NCI-H345 treated with DMSO at 0.1 percent for 48 hours (cell line): ENCODE results near the gene ADCY1.
"Not testable (repeated sequence)": the region's sequence is repeated elsewhere in the genome, so short reads cannot be mapped to it uniquely, and the experiment has no call there.

Experiments
- DNase-seq: peaks from one replicate; lab custom pipeline; 2025; ENCODE audit not compliant: unreplicated experiment; lab: John Stamatoyannopoulos, UW

Gene ADCY1

DNA sequence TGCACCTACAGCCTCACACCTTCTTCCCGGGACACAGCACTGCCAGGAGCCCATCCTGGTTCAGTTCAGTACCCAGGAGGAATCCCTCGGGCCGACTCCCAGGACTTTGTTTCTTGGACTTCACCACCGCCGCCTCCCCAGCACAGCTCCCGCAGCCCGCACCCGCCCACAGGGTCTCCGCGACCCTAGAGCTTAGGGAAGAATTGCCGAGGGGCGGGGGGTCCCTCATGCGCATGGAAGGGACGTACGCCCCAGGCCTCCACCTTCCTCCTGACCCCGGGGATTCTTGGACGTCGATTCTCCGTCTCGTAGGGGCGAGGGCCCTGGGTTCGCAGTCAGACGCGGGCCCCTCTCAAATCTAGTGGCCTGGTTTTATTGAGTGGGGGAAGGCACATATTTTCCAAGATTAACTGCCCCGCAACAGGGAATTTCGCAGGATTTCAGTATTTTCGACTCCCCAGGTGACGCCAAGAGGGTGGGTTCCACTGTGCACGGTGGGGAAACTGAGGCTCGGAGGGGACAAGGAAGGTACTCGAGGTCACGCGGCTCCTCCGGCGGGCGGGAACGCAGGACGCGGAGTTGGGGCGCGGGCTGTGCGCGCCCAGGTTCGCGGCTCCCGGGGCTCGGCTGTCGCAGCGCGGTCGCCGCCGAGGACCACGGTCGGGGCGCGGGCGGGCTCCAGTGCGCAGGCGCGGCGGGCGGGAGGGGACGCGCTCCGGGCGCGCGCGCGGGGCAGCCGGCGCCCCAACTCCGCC lies at the start of gene ADCY1:
TSS of gene ADCY1 (plus strand) at position 708 of the 755 bp plus-strand sequence. CDS start 176 bp downstream, outside the sequence.
- no peak for DNase-seq

DNA sequence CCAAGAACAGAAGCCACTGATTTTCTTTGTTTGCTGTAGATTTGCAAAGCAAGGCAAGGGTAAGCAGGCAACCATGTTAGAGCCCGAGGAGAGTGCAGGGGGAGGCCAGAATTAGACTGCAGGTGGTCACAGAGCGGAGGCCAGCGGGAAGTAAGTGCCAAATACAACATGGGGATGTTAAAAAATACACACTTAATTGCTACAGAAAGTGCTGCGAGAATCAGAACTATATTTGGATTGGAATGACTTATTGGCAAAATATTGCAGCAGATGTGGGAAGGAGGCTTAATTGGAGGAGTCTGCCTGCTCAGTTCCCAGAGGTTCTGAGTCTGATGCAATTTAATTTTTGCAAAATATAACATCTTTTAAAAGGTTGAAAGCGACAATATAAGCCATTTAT lies 49.7 kb upstream of the ADCY1 start:
- DNase-seq: no peak

DNA sequence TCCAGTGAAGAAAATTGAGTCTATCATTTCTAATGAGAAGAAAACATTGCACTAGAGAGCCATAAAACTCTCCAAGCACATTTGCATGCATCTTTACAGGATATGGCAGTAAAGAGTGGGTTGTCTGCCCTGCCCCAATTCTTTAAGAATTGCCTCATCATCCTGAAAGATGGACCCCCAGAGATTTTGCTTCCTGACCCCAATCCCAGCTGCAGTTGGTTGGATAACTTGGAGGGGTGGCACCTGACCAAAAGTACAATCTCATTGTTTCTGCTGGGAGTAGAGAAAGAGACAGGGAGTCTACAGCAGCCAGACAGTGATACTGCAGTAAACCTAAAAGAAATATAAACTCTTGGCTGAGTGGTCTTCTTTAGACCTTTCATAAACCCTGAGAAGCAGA lies 49.1 kb upstream of the ADCY1 start:
- no peak for DNase-seq

DNA sequence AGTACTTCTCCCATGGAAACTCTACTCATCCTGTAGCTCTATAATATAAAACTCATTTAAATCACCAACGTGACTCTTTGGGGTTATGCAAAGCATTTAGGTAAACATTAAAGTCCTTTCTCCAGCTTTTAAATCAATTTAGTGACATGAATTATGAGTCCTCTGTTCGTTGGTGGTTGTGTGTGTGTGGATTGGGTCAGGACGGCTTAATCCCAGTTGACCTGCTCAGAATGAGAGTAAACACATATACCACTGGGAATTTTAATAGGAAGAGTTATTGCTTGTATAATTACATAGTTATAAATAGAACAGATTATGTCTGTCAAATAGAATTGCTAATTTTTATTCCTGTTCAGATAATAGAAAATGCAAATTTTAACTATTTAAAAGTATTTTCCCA lies 30.7 kb upstream of the ADCY1 start:
- no peak for DNase-seq

DNA sequence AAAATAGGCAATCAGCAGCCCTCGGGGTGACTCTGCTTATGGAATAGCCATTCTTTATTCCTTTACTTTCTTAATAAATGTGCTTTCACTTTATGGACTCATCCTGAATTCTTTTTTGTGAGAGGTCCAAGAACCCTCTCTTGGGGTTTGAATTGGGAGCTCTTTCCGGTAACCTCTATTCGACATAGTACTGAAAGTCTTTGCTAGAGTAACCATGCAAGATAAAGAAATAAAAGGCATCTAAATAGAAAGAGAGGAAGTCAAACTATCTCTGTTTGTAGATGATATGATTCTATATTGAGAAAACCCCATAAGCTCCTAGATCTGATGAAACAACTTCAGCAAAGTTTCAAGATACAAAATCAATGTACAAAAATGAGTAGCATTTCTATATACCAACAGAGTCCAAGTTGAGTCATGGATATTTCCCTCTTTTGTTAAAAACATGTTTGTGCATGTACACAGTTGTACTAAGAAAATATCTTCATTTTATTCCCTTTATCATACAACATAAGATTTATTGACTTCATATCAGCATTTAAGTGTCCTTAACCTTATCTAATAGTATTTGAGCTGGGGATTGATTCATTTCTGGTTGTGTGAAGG lies 29.0 kb upstream of the ADCY1 start:
- DNase-seq: not testable (repeated sequence)

DNA sequence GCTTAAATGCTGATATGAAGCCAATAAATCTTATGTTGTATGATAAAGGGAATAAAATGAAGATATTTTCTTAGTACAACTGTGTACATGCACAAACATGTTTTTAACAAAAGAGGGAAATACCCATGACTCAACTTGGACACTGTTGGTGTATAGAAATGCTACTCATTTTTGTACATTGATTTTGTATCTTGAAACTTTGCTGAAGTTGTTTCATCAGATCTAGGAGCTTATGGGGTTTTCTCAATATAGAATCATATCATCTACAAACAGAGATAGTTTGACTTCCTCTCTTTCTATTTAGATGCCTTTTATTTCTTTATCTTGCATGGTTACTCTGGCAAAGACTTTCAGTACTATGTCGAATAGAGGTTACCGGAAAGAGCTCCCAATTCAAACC lies 25.3 kb upstream of the ADCY1 start:
- DNase-seq: not testable (repeated sequence)

DNA sequence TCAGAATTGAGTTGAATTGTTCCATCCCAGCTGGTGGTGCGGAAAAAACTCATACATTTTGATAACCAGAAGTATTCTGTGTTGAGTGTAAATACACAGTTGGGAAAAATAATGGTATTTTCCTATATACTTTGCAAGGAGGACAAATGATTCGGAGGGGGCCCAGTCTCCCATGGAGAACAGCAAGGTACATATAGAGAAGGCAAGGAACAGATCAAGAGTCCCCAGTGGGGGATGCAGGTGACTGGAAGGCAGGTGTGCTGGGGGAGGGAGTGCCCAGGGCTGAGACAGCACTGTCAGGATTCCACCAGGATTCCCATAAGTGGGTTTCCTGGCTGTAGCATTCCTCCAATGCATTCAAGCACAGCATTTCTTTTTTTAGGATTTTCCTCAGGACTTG lies 10.8 kb upstream of the ADCY1 start:
- no peak for DNase-seq

DNA sequence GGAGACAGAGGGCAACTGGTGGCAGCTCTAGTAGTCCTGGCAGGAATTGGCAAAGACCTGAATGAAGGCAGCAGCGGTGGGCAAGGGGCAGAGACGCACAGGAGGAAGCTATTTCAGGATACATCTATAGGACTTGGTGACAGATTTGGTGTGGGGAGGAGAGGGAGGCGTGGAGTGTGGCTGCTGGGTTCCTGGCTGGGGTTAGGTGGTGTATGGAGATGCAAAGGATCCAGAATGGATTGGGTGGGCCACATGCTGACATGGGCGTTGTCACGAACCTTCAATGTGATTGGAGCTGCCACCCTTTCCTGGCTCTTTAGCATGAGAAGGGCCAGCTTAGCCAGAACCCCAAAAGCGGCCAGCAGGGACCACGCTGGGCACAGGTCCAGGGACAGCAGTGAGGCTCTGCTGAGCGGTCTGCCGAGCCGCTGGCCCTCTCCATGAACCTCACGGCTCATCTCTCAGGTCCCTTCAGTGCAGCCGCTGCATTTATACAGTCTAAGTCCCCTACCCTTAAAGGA lies 10.2 kb upstream of the ADCY1 start:
- no peak for DNase-seq

DNA sequence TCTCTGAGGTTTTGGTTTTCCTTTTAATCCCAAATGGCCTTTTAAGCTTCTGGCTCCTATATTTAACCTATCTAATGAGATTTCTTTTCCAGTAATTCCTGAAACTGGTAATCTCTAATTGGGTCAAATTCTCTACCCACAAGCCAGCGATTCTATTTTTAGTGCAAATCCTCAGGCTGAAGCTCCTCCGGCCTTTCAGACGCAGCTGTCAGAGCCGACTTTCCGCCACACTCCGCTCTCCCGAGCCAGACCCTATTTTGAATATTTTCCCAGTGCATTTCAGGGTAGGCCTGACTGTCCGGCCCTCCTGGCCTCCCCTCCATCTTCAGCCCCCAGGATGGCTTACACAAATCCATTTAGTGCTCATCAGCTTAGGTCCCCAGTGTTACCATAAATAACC lies 9.7 kb upstream of the ADCY1 start:
- DNase-seq: no peak

DNA sequence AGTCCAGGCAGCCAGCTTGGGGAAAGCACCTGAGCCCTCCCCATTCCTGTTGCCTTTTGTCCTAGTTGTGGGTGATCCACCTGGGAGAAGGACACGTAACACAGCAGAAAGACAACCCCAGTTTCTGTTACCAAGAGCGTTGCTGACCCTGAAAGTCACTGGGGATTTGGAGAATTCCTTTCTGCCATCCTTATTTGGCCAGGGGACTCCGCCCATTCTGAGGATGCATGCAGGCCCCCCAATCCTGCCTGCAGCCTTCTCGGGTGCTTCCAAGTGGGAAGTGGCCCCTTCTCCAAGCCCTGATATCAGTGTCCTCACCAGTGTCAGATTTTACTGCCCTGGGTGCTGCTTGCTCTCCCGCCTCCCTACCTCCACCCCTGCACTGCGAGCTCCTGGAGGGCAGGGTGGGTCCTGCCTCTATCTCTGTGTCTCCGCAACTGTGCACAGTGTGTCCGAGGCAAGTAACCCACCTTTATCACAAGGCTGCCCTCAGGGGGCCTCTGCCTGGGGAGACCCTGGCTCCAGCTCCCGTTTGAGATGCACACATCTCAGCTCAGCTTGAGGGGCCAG lies 9.2 kb upstream of the ADCY1 start:
- no peak for DNase-seq

DNA sequence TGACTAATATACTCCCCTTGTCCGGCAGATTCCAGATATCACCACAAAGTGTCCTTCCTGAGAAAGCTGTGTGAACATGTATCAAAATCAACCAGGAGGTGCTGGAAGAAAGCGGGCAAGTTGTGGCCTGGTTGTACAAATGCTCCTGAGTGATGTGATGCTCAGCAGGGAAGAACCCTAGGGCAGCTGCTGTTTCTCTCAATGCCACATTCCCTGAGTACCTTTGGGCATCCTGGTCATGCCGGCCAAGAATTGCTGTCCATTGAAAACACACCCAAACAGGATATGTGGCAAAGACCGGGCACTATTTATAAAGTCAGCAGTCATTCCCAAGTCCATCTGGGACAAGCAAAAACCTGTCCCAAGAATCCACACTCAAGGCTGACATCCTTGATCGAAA lies 7.8 kb upstream of the ADCY1 start:
- DNase-seq: no peak

DNA sequence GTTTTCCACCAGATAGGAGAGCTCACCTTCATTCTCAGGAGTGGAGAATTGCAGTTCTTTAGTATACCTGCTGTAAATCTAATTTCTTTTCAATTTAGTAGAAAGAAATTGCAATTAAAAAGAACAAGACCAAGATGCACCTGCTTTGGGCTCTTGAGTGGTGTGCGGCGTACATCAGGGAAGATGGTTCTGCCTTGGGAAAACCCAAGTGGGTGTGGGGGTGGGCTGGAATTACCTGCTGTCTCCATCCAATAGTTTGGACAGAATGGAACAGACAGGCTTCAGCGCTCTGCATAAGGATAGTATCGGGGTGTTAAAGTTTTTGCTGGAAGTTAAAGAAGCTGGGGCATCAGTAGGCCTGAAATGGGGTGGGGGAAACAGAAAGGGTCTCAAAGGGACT lies 7.2 kb upstream of the ADCY1 start:
- DNase-seq: no peak

DNA sequence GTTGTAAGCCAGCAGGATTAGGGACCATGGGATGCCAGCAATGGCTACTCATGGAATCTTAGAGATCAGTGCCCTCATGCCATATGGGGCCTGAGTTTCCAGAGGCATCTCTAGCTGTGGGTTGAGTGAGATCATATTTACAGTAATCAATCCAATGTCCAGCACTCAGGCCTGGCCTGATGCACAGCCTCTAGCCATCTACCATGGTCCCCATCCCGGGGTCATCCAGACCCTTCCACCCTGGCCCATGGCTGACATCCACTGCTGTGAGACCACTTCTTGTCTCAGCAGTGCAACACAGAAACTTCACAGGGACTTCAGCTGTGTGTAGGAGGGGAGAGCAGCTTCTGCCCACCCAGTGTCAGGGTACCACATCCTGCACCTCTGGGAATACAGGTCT lies 6.5 kb upstream of the ADCY1 start:
- DNase-seq: no peak

DNA sequence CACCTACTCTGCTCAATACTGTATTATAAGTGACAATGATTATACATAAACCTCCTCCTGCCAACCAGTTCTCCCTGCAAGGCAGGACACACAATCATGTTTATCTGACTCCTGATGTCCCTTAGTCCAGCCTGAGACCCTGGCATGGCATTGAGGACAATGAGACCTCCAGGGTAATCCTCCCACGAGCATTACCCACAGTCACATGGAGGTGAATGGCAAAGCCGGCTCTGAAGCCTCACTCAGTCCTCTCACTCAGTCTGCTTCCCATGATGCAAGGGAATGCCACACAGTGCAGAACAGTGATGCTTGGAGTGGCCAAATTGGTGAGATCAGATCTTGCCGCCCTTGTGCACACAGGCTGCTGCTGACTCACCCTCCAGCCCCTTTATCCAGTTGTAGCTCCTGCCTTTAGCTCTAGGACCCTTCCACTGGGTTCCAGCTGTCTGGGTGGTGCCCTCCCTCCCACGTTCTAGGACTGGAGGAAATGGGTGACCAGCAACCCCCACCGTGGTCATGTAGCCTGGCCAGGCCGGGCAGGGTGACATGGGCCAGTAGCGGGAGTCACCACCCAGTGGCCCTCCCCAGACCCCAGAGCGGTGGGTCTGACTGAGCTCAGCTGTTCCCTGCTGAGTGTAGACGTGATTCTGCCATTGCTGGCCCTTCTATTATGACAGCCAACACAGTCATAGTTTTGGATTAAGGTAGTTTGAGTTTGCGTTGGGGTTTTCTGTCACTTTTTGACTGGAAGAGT lies 5.5 kb upstream of the ADCY1 start:
- no peak for DNase-seq

DNA sequence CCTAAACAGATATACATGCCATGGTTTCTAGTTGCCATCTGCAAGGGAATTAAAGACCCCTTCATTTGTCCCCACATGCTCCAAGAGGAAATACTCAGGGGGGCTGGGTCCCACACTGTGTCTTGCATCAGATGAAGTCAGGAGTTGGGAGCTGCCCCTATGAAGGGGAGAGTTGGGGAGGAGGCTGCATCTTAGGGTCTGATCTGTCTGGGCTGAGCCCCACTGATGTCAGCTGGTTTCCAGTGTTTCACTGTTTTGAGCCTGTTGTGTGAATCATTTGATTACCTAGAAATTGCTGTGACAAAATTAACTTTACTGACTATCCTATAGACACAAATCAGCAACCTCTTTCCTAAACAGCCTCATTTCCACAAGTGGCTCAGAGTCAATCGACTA lies 4.9 kb upstream of the ADCY1 start:
- DNase-seq: no peak

DNA sequence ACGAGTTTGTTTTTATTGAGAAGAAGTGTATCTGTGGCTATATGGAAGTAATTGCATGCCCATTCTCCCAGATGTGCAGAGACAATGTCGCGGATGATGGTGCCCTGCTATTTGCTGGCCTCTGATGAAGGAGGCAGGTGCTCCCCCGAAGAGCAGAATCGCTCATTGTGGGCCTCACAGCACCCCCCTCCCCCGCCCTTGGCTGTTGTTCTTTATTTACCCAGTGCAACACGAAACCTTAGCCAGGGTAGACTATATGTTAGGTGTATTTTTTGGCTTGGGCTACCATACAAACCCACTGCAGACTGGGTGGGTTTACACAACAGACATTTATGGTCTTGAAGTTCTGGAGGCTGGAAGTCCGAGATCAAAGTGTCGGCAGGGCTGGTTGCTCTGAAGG lies 3.4 kb upstream of the ADCY1 start:
- DNase-seq: no peak

DNA sequence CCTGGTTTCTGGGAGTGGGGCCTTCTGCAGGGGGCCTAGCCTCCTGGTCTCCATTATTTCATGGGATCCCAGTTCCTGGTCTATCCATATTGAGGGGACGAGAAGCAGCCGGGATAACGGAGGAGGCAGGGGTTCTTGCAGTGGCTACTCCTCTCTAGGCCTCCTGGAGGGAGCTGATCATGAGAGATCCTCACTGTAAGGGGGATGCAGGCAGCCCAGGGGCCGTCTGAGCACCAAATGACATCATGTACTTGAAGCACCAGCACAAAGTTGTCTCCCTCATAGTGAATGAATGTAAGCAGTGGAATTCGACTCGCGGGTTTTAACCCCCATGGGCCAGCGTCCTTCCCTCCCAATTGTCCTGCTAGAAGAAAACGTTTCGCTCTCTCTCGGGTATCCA lies 964 bp upstream of the ADCY1 start:
- no peak for DNase-seq

DNA sequence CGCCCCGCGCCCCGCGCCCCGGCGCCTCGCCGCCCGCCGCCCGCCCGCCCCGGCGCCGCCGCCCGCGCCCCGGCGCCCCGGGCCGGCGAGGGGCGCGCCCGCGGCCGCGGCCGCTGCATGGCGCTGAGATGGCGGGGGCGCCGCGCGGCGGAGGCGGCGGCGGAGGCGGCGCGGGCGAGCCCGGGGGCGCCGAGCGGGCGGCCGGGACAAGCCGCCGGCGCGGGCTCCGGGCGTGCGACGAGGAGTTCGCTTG lies 174 bp downstream of the ADCY1 start:
- DNase-seq: no peak

DNA sequence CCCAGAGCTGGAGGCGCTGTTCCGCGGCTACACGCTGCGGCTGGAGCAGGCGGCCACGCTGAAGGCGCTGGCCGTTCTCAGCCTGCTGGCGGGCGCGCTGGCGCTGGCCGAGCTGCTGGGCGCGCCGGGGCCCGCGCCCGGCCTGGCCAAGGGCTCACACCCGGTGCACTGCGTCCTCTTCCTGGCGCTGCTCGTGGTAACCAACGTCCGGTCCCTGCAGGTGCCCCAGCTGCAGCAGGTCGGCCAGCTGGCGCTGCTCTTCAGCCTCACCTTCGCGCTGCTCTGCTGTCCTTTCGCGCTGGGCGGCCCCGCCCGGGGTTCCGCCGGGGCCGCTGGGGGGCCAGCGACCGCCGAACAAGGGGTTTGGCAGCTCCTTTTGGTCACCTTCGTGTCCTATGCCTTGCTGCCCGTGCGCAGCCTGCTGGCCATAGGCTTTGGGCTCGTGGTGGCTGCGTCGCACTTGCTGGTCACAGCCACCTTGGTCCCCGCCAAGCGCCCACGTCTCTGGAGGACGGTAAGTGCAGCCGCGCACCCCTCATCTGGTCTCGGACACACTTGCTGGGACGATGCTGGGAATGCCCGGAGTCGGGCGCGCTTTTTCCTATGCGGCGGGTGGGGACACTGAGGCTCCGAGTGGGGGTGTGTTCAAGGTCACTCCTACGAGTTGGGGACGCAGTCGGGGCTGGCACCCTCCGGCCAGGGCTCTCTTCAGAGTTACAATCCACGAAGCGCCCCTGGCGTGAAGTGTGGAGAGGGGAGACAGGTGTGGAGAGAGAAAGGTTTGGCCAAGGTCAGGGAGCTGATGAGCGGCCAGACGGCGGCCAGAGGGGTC lies 717 bp downstream of the ADCY1 start:
- DNase-seq: no peak

DNA sequence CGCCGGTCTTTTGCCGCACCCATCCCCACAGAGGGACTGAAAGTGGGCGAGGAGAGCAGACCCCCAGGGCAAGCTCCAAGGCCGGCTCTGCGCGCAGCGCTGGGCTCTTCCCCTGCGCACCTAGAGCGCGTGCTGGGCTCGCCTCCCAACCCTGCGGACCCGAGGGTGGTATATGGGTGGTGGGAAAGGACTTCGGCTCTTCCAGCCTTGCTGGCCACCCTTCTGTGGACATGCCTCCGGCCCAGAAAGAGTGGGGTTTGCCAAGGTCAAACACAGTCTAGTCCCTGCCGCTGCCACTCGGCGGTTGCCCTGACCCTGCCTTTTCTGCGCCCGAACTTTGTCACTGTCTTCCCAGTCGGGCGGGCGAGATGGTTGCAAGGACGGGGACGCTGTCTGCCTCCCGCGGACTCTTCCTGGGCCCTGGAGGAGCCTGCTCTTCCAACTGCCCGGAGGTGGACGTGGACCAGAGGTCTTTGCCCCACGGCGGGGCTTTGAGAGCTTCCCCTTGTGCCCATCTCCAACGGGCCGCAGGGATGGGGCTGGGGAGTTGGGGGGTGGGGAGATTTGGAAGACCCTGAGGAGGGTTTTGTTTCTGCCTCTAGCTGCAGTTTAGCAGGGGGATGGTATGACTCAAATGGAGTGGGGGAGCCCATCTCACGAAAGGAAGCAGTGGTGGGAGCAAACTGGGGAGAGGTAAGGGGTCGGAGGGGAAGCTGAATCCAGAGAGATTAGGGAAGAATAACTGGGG lies 1.5 kb downstream of the ADCY1 start:
- no peak for DNase-seq
